ENCODE measurements around the gene SAP130.
"Not testable (repeated sequence)": the region's sequence is repeated elsewhere in the genome, so short reads cannot be mapped to it uniquely, and the experiment has no call there.

SAP130 gene

GRCh38 chr2:127910415-127910814, 117.4 kb downstream of the SAP130 start:
- no peak for DNase-seq (ENCODE audit: low spot score in 2 of 2)
- ATAC-seq (ENCODE audit: low read depth): no peak
- no peaks in the 10 kb centered on the region for H3K27me3 Mint-ChIP-seq
- H3K4me1 Mint-ChIP-seq: peaks cover 9% of the 10 kb centered on the region
- H3K36me3 Mint-ChIP-seq: no peaks in the 10 kb centered on the region
- no peak overlapping the region for H3K4me3 Mint-ChIP-seq
- H3K9me3 Mint-ChIP-seq: no peaks in the 10 kb centered on the region
- H3K27ac Mint-ChIP-seq: no peak overlapping the region

GRCh38 chr2:127909019-127909418, 118.8 kb downstream of the SAP130 start:
- Mint-ChIP-seq H3K36me3 (no peaks in the 10 kb centered on the region), H3K4me1 (peaks cover 11% of the 10 kb centered on the region), H3K9me3 (no peaks in the 10 kb centered on the region), H3K4me3 (no peak overlapping the region), H3K27ac (no peak overlapping the region), H3K27me3 (no peaks in the 10 kb centered on the region)
- ATAC-seq (ENCODE audit: low read depth): peak; percentile 27
- no peak for DNase-seq (ENCODE audit: low spot score in 2 of 2)

GRCh38 chr2:127907733-127908400, 120.0 kb downstream of the SAP130 start:
- not testable (repeated sequence) for H3K9me3 Mint-ChIP-seq; ATAC-seq (ENCODE audit: low read depth); H3K36me3 Mint-ChIP-seq; H3K27me3 Mint-ChIP-seq; H3K4me3 Mint-ChIP-seq; H3K27ac Mint-ChIP-seq; DNase-seq (ENCODE audit: low spot score in 2 of 2)
- H3K4me1 Mint-ChIP-seq: peaks cover 11% of the 10 kb centered on the region

GRCh38 chr2:127906206-127906926, 121.5 kb downstream of the SAP130 start:
- no peaks in the 10 kb centered on the region for H3K9me3 Mint-ChIP-seq
- ATAC-seq (ENCODE audit: low read depth) (no peak), DNase-seq (ENCODE audit: low spot score in 2 of 2) (no peak)
- no peaks in the 10 kb centered on the region for H3K36me3 Mint-ChIP-seq
- peaks cover 8% of the 10 kb centered on the region for H3K4me1 Mint-ChIP-seq
- H3K27ac Mint-ChIP-seq: no peak overlapping the region
- H3K27me3 Mint-ChIP-seq: no peaks in the 10 kb centered on the region
- no peak overlapping the region for H3K4me3 Mint-ChIP-seq

GRCh38 chr2:127901339-127902056, 126.4 kb downstream of the SAP130 start:
- no peak overlapping the region for H3K27ac Mint-ChIP-seq
- H3K27me3 Mint-ChIP-seq: no peaks in the 10 kb centered on the region
- no peaks in the 10 kb centered on the region for H3K36me3 Mint-ChIP-seq
- no peaks in the 10 kb centered on the region for H3K9me3 Mint-ChIP-seq
- ATAC-seq (ENCODE audit: low read depth) (no peak), DNase-seq (ENCODE audit: low spot score in 2 of 2) (no peak)
- no peak overlapping the region for H3K4me3 Mint-ChIP-seq
- peaks cover 13% of the 10 kb centered on the region for H3K4me1 Mint-ChIP-seq

GRCh38 chr2:127897531-127898211, 130.2 kb downstream of the SAP130 start:
- H3K9me3 Mint-ChIP-seq: no peaks in the 10 kb centered on the region

GRCh38 chr2:127893494-127893893, 134.4 kb downstream of the SAP130 start:
- Mint-ChIP-seq H3K36me3 (no peaks in the 10 kb centered on the region), H3K9me3 (no peaks in the 10 kb centered on the region), H3K4me1 (peaks cover 10% of the 10 kb centered on the region), H3K27me3 (peaks cover 2% of the 10 kb centered on the region), H3K27ac (no peak overlapping the region), H3K4me3 (no peak overlapping the region)
- DNase-seq (ENCODE audit: low spot score in 2 of 2): no peak
- ATAC-seq (ENCODE audit: low read depth): no peak

More at GRCh38 chr2:127897531-127898211, 130.2 kb downstream of the SAP130 start:
- Mint-ChIP-seq H3K4me3 (no peak overlapping the region), H3K36me3 (no peaks in the 10 kb centered on the region), H3K27ac (no peak overlapping the region), H3K4me1 (peaks cover 10% of the 10 kb centered on the region), H3K27me3 (peaks cover 2% of the 10 kb centered on the region)
- DNase-seq (ENCODE audit: low spot score in 2 of 2): no peak
- ATAC-seq (ENCODE audit: low read depth): no peak

- Mint-ChIP-seq H3K9me3 (no peaks in the 10 kb centered on the region), H3K27me3 (peaks cover 2% of the 10 kb centered on the region), H3K27ac (no peak overlapping the region), H3K4me3 (no peak overlapping the region), H3K4me1 (peaks cover 5% of the 10 kb centered on the region), H3K36me3 (no peaks in the 10 kb centered on the region)
- ATAC-seq (ENCODE audit: low read depth): no peak
- DNase-seq (ENCODE audit: low spot score in 2 of 2): no peak
These were observed 134.8 kb downstream of the SAP130 start for GRCh38 chr2:127893033-127893432.

GRCh38 chr2:127891811-127892210, 136.0 kb downstream of the SAP130 start:
- ATAC-seq (ENCODE audit: low read depth) (no peak), DNase-seq (ENCODE audit: low spot score in 2 of 2) (no peak)
- Mint-ChIP-seq H3K27ac (no peak overlapping the region), H3K36me3 (no peaks in the 10 kb centered on the region), H3K4me3 (no peak overlapping the region), H3K27me3 (peaks cover 2% of the 10 kb centered on the region), H3K4me1 (peaks cover 9% of the 10 kb centered on the region), H3K9me3 (no peaks in the 10 kb centered on the region)
